ENCODE data around the gene BAZ2B. TPM values are rescaled to one million over a fixed set of nuclear protein-coding genes. Genes with fewer than 3 reads are reported as not detected.

Gene BAZ2B
- total and polyA plus RNA-seq, 2 of the 13 experiments (the other 11 are each of a cell fraction or from before 2014, with no cell fraction given), result 14.0 to 15.1 TPM

DNA sequence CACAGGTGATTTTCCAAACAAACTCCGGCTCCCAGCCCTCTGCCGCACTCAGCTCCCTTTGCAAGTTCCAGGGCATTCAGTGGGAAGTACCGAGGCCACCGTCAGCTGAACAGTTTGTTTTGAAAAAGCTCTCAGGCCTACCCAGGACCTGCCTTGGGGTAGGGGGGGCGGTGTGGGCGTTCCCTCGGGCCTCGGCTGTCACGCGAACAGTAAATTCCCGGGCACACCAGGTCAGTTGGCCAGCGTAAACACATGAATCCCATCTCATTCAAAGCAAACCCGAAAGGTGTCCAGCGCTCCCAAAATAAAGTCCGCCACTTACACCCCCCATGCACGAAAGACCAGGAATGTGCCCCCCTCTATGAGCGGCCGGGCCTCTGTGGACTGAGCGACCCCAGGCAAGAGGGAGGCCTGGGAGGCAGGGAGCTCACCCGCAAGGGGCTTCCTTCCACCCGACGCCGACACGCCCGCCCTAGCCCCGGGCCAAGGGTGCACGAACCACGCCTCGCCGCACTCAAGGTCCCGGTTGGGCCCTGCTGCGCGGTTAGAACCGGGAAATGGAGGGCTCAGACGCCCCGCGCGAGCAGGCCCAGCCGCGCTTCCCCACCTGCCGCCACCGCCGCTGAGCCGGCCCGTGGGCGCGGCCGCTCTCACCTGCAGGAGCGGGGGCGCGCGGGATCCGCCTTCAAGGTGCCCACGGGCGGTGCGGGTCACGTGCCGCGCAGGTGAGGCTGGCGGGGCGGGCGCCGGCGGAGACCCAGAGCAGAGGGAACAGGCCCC lies 330.2 kb downstream of the BAZ2B start, which contains the start of gene WDSUB1 (continued):
- TF ChIP-seq MED1 (CRISPR knock-in tag; IDR thresholded peaks at IDR 0.05) (peak; percentile 46; the same call in 1 of the 2 replicates), ARNT2 (CRISPR knock-in tag; IDR thresholded peaks at IDR 0.05; ENCODE audit: low read depth) (peak; percentile 97), SAFB2 (CRISPR knock-in tag; IDR thresholded peaks at IDR 0.05; ENCODE audit: borderline replicate concordance, low read depth) (peak; percentile 86; the same call in 1 of the 2 replicates), KDM5B (CRISPR knock-in tag; IDR thresholded peaks at IDR 0.05; ENCODE audit: borderline replicate concordance) (peak; percentile 90; the same call in 1 of the 2 replicates), ZNF547 (CRISPR knock-in tag; IDR thresholded peaks at IDR 0.05) (peak; percentile 99), STAG1 (CRISPR knock-in tag; IDR thresholded peaks at IDR 0.05) (peak; percentile 8; the same call in 1 of the 2 replicates), WIZ (CRISPR knock-in tag; IDR thresholded peaks at IDR 0.05) (peak; percentile 45; the same call in 1 of the 2 replicates), MIER2 (CRISPR knock-in tag; IDR thresholded peaks at IDR 0.05) (peak; percentile 9; the same call in 1 of the 2 replicates), ZSCAN22 (CRISPR knock-in tag; IDR thresholded peaks at IDR 0.05) (0 out of 2 replicates have a peak, but pooled peaks have one; percentile 84), SALL2 (CRISPR knock-in tag; IDR thresholded peaks at IDR 0.05) (peak; percentile 98), CCDC6 (CRISPR knock-in tag; IDR thresholded peaks at IDR 0.05) (peak; percentile 96), SOX6 (IDR thresholded peaks at IDR 0.05) (no peak), SOX6 (CRISPR knock-in tag; IDR thresholded peaks at IDR 0.05) (peak; percentile 46)
- TF ChIP-seq, protein P1, sequence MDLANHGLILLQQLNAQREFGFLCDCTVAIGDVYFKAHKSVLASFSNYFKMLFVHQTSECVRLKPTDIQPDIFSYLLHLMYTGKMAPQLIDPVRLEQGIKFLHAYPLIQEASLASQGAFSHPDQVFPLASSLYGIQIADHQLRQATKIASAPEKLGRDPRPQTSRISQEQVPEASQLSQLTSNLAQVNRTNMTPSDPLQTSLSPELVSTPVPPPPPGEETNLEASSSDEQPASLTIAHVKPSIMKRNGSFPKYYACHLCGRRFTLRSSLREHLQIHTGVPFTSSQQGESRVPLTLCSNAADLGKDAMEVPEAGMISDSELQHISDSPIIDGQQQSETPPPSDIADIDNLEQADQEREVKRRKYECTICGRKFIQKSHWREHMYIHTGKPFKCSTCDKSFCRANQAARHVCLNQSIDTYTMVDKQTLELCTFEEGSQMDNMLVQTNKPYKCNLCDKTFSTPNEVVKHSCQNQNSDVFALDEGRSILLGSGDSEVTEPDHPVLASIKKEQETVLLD (CRISPR knock-in tag; IDR thresholded peaks at IDR 0.05; ENCODE audit: low read depth), result peak; percentile 73; the same call in 1 of the 2 replicates
- TF ChIP-seq, protein P2, sequence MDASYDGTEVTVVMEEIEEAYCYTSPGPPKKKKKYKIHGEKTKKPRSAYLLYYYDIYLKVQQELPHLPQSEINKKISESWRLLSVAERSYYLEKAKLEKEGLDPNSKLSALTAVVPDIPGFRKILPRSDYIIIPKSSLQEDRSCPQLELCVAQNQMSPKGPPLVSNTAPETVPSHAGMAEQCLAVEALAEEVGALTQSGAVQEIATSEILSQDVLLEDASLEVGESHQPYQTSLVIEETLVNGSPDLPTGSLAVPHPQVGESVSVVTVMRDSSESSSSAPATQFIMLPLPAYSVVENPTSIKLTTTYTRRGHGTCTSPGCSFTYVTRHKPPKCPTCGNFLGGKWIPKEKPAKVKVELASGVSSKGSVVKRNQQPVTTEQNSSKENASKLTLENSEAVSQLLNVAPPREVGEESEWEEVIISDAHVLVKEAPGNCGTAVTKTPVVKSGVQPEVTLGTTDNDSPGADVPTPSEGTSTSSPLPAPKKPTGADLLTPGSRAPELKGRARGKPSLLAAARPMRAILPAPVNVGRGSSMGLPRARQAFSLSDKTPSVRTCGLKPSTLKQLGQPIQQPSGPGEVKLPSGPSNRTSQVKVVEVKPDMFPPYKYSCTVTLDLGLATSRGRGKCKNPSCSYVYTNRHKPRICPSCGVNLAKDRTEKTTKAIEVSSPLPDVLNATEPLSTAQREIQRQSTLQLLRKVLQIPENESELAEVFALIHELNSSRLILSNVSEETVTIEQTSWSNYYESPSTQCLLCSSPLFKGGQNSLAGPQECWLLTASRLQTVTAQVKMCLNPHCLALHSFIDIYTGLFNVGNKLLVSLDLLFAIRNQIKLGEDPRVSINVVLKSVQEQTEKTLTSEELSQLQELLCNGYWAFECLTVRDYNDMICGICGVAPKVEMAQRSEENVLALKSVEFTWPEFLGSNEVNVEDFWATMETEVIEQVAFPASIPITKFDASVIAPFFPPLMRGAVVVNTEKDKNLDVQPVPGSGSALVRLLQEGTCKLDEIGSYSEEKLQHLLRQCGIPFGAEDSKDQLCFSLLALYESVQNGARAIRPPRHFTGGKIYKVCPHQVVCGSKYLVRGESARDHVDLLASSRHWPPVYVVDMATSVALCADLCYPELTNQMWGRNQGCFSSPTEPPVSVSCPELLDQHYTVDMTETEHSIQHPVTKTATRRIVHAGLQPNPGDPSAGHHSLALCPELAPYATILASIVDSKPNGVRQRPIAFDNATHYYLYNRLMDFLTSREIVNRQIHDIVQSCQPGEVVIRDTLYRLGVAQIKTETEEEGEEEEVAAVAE (CRISPR knock-in tag; IDR thresholded peaks at IDR 0.05; ENCODE audit: borderline replicate concordance), result 0 out of 2 replicates have a peak, but pooled peaks have one; percentile 25
- TF ChIP-seq, protein P3, sequence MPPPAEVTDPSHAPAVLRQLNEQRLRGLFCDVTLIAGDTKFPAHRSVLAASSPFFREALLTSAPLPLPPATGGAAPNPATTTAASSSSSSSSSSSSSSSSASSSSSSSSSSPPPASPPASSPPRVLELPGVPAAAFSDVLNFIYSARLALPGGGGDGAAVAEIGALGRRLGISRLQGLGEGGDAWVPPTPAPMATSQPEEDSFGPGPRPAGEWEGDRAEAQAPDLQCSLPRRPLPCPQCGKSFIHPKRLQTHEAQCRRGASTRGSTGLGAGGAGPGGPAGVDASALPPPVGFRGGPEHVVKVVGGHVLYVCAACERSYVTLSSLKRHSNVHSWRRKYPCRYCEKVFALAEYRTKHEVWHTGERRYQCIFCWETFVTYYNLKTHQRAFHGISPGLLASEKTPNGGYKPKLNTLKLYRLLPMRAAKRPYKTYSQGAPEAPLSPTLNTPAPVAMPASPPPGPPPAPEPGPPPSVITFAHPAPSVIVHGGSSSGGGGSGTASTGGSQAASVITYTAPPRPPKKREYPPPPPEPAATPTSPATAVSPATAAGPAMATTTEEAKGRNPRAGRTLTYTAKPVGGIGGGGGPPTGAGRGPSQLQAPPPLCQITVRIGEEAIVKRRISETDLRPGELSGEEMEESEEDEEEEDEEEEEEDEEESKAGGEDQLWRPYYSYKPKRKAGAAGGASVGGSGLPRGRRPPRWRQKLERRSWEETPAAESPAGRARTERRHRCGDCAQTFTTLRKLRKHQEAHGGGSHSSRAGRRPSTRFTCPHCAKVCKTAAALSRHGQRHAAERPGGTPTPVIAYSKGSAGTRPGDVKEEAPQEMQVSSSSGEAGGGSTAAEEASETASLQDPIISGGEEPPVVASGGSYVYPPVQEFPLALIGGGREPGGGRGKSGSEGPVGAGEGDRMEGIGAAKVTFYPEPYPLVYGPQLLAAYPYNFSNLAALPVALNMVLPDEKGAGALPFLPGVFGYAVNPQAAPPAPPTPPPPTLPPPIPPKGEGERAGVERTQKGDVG (CRISPR knock-in tag; IDR thresholded peaks at IDR 0.05; ENCODE audit: borderline replicate concordance), result 0 out of 2 replicates have a peak, but pooled peaks have one; percentile 11
- TF ChIP-seq, protein P4, sequence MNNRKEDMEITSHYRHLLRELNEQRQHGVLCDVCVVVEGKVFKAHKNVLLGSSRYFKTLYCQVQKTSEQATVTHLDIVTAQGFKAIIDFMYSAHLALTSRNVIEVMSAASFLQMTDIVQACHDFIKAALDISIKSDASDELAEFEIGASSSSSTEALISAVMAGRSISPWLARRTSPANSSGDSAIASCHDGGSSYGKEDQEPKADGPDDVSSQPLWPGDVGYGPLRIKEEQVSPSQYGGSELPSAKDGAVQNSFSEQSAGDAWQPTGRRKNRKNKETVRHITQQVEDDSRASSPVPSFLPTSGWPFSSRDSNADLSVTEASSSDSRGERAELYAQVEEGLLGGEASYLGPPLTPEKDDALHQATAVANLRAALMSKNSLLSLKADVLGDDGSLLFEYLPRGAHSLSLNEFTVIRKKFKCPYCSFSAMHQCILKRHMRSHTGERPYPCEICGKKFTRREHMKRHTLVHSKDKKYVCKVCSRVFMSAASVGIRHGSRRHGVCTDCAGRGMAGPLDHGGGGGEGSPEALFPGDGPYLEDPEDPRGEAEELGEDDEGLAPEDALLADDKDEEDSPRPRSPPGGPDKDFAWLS (CRISPR knock-in tag; IDR thresholded peaks at IDR 0.05; ENCODE audit: borderline replicate concordance), result 0 out of 2 replicates have a peak, but pooled peaks have one; percentile 40
